NAMALWA (cell line): ENCODE data around the gene CREB5.

ENCODE experiments used
- DNase-seq: peaks from one replicate; pipeline ENCODE4 v3.0.0-alpha.2; 2015; ENCODE audit warnings: low spot score

CREB5 gene

DNA sequence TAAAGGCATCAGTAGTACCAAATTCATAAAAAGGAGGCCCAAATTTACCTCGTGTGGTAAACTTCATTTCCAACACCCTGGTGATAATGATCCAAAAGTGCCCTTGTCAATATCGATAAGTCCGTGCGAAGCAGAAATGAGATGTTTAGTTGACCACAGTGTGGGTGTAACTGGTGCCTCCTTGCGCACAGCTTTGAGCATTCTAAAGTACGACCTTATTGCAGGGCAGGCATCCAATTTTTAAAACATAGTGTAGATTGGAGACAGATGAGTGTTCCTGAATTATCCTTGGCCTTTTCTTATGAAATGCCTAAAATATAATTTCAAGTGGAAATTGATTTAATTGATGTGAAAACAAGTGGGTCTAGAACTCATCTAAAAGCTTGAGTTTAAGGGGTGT lies 297.4 kb downstream of the CREB5 start:
- no peak for DNase-seq

DNA sequence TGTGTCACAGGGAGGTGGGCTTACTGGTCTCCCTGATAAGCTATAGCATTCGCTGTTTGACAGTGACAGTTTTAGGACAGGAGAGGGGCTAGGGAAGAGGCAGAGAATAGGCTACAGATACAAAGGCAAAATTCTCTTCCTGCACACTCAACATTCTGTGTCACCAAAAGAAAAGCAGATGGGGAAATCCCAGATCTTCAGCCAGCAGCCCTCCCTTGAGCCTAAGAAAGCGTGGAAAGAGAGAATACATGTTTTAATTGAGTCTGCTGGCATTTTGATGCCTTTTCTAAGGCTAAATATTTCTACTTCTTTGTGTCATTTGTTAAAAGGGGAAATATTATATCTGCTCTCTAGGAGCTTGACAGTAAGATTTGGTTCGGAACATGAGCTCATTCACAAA lies 298.8 kb downstream of the CREB5 start:
- no peak for DNase-seq

DNA sequence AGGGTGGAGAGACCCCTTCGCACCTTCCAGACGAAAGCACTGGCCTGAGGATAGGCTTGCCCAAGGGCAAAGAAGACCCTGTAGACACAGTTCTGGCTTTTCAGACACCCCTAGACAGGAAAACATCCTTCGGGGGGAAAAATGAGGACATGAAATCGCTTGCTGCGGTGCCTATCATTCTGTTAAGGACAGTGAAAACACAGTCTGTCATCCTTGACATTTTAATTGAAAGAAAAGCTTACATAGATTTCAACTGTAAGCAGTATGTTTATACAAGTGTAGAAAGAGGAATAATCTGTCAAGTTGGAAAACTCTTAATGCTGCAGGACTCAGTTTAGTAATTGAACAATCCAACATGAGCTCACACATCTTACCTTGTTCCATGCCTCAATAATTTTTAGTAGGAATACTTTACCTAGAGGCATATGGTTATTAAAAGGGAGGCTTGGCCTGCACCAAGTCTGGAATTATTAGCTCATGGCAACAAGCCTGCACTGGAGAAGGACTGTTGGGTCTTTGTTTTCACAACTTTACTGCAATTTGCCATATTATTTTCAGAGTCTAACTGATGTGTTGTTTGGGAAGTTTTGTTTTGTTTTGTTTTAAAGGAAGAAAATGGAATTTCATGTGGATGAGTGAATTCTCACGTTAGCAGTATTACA lies 302.3 kb downstream of the CREB5 start:
- no peak for DNase-seq

DNA sequence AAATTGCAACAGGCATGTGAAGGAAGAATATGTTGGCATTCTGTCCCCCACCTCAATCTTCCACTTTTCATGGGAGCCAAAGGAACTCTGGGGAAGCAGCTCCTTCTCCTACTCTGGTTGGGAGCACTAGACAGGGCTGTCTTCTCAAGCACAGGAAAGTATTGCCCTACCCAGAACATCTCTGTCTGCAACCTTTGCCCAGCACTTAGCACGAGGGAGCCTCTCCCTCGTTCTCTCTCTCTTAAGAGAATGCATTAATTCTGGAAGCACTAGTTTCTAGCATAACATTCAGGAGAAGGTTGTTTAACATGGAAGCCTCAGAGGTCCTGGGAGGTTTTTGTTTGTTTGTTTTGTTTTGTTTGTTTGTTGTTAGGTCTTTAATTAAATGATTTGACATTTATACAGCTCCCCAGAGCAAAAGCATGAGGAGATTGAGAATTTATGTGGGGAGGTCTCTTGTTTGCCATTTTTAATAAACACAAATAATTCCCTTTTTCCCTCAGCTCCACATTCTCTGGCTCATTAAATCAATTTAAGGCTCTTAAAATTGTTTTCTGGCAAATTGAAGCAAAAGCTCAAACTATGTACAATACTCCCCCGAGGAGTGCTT lies 305.2 kb downstream of the CREB5 start:
- DNase-seq = no peak

DNA sequence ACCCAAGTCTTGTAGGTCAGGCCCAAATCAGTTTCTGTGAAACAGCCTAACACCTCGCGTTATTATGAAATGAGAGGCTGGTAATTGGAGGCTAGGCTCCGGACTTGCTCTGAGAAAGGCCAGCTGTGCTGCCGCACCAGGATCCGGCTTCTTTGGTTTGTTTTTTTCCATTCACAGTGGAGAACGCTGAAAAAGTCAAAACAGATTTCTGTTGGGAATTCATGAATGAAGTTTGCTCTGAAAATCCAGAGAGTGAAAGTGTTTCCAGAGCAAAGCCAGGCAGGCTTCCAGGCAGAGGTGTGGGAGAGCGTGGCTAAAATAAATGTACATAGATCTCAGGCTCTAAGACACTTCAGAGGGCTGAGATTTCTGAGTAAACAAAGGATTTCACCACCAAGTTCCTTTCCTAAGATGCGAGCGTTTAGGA lies 305.8 kb downstream of the CREB5 start:
- DNase-seq = no peak

DNA sequence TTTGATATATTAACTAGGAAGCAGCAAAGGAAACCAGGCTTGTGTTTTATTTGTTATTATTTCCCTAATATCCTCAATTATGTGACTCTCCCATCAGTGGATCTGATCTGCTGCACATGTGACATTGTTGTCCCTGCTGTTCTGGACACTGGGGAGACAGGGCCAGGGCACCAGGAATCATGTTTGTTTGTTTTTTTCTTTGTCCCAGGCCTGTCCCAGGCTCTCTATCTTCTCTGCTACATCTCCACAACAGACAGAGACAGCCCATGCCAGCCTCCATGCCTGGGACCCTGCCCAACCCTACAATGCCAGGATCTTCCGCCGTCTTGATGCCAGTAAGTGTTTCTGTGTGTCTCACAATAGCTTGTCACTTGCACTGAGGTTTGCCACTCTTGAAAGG lies 306.2 kb downstream of the CREB5 start:
- no peak for DNase-seq

DNA sequence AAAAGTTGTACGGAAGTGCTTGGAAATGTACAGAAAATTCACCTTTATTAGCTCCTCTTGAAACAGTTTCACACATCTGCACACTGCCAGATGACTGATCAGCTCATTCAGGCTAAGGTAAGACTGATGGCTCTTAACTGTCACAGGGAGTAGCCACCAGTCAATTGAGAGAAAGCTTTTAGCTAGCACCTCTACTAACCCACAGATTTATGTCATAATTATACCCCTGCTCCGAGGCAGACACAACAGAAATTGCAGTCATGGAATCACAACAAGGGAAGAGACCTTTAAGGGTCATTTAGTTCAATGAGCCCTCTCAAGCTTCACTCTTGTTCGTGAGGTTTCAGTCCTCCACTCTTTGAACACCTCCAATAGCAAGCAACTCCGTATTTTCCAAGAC lies 310.4 kb downstream of the CREB5 start:
- no peak for DNase-seq

DNA sequence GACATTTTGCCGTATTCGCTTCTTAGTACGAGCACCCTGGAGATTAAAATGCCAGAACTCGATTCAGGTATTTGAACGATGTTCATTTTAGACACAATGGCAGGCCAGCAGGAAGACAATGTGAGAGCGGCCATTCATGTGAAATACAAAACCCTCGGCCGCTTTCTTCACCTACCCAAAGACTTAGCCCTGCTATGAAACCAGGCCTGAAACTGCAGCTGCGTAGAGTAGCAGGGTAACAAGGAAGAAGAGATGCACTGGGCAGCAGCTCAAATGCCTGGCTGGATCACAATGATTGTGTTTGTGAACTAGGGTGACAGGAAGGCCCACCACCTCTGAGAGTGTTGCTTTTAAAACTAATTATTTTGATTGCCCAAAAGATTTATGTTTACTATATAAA lies 311.0 kb downstream of the CREB5 start:
- no peak for DNase-seq

DNA sequence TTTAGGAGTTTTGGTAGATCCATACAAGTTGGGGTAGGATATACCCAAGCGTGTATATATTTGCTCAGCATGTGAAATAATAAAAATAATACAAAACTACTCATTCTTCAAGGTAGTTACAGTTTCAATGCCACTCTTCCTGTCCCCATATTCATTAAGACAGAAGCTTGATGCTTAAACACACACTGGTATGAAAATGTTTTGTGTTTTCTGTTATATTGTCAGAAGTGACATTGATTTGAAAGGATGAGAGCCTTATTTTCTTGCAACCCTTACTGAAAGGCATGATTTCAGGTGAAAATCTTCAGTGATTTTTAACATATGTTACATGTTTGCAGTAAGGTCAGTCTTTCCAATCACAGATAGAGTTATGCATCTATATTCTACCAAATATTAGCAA lies 312.2 kb downstream of the CREB5 start:
- no peak for DNase-seq

DNA sequence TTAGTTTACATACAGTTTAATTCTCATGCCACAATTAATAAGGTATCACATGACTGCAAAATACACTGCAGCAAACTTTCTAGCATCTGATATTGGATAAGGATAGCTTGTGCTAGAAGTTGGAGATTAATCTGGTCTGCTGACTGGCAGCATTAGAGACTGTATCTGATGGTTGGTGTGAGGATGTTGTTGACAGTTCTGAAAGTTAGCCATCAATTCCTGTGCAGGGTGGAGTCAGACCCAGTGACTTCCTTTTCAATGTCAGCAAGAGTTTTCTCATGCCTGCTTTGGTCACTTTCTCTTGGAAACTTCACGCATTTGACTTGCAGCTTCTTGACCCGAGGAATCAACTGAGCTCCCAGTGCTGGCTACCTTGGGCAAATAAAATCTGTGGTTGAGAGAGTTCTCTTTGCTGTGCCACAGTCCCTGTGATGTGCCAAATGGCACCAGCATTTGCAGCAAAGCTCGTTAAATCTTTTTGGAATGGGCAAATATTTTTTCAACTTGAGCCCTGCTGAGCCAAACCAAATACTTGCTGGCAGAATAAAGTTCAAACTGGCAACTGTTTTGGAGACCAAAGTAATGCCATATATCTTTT lies 312.8 kb downstream of the CREB5 start:
- DNase-seq = no peak

DNA sequence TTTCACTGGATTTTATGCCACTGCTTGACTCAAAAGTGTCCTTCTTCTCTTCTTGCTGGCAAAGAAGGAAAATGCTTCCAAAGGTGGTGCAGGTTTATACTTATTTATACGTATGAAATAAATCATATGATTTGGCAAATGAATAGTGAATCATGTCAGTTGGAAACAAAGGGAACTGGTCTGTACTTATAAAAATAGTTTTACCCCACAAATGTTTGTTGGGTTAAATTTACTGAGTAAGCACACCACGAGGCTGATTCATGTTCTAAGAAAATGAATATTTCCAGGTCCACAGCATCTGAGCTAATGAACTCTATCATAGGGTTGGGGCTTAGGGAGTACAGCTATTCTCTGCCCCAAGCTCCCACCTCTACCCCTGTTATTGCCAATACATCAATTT lies 313.6 kb downstream of the CREB5 start:
- no peak for DNase-seq

DNA sequence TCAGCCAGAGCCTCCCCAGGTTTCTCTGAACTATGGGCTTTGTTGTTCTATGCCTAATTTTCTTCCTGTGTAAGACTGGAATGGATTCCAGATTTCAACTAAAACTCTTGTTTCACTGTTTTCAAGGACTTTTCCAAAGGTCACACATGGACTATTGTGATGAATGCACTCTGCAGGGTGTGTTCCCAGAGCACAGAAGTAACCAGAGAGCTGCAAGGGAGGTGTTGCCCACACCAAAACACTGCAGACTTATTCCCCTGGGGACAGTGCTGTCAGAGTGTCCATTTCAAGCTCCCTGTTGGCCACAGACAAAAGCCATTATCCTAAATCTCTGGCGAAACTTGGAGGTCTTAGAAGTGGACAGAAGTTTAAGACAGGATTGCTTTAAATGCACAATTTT lies 314.2 kb downstream of the CREB5 start:
- DNase-seq = no peak

DNA sequence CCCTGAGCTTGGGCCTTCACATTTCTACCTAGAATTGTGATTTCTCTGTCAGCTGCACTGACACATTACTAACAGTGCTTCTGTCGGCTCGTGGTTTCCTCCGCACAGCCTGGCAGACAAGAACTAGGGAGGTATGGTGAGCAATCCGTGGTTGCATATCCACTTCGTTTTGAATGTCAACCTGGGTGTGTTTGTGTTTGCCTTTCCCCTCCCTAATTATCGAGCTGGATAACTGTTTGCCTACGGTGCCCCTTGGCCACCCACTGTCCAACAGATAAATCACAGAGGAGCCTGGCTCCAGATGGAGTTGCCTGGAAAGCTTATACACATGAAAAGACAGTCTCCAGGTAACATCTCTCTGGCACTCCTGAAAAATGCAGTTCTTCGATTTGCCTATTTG lies 317.0 kb downstream of the CREB5 start:
- DNase-seq = no peak

DNA sequence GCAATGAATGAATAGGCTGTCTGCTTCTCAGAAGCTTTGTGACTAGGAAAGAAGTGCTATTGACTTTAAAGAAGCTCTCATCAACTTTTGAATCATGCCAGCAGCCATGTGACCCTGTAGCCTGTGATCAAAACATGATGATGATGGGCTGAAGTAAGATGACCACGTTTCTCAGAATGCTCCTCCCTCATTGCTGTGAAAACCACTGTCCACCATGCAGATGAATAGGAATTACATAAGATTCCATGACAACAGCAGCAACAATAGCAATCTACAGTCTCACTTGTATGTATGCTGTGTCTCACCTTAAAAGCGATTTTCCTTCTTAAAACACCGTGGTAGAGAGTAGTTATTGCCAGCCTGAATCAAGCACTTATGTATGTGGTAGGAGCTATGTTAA lies 317.4 kb downstream of the CREB5 start:
- DNase-seq = no peak

DNA sequence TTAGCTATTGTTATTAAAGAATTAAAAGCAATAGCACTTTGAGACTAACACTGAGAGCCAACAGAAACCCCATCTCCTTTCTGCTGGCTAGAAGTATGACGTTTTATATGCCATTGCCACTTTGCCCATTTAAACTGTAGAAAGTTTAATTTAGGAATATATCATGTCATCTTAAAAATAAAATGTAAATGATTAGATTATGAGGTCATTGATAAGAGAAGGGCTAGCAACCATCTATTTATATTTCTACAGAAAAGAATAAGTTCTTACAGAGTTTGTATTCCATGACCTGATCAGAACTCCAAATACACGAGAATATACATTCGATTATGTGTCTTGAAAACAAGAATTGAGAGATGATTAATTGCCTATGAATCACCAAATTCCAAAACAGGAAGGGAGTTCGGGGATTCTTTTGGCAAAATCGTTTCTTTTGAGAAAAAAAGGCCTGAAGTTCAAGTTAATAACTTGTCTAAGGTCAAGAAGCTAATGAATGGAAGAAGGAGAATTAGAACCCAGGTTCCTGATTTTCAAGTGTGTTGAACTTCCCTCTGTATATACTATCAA lies 318.9 kb downstream of the CREB5 start:
- no peak for DNase-seq

DNA sequence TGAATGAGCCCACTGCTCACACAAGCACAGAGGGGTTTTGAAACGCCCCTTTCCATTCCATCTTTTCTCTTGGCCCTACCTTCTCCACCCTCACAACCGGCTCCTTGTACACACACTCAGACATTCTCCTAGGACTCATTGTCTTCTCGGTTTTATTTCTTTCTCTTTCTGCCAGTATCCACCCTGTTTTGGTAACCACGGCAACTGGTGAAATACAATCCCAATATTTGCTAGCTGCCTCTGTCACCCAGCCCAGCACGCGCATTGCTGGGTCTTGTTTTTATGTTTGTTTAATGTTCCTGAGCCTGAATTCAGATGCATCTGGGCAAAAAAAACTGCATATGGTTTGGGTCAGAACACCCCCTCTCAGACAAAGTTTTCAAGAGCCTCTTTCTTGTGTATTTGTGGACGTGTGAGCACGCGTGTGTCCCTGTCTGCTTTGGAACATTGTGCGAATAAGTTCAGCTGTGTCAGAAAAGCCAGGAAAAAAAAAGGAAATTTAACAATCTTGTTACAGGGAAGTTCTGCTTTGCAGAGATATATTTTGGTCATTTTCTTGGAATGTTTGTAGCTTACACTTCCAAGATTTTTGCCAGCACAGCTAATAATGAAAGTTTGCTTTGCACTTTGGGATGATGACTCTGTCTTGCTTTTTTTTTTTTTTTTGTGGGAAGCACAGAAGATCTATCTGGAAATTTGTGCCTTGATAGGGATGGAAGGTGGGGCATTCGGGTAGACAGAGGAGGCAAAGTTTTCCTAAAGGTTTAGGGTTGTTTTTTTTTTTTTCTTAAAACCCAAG lies 320.0 kb downstream of the CREB5 start:
- DNase-seq = no peak

DNA sequence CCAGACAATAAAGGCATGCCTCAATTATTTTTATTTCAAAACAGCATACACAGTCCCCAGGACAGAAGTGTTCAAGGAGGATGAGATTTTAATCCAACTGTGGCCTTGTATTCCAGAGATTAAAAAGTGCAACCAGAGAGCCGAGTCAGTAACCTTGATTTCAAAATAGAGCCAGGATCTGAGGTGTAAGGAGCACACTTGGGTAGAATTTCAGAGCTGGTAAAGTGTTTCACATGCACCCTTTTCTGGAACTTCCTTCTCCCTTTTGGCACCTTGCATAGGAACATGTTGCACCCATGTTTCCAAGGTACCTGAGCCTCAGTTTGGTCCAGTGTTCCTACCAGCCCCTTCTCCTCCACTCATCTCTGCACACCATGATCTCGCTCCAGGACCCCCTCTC lies 320.7 kb downstream of the CREB5 start:
- no peak for DNase-seq

DNA sequence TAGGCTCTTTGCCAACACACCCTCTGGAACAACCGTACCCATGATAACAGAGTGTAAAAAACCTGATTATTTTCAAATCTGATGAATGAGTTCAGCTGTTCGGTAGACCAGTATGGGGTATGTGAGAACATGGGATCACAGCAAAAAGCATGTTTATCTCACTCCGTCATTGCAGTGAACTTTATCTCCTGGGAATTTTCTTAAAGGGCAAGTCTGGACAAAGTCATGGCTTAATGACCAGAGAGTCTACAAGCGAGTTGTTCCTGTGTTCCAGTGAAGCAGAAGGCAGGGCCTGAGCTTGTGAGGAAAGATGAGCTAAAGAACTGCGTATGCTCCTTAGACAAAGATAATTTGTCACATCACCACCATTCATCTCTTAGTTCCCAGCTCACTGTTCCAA lies 326.1 kb downstream of the CREB5 start:
- DNase-seq = no peak

DNA sequence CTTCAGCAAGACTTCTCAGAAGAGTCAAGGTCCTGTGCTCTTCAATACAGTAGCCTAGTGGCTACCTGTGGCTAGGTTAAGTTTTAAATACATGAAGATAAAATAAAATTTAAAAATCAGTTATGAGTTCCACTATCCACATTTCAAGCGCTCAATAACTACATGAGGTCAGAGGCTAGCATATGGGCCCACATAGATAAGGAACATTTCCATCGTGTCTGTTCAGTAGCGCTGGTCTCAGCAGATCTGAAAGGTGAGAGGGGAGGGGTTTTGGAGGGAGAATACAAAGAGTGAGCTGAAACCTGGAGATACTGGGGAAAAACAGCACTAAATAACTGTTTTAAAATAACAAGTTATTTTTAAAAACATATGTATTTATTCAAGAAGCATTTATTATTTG lies 326.8 kb downstream of the CREB5 start:
- no peak for DNase-seq

DNA sequence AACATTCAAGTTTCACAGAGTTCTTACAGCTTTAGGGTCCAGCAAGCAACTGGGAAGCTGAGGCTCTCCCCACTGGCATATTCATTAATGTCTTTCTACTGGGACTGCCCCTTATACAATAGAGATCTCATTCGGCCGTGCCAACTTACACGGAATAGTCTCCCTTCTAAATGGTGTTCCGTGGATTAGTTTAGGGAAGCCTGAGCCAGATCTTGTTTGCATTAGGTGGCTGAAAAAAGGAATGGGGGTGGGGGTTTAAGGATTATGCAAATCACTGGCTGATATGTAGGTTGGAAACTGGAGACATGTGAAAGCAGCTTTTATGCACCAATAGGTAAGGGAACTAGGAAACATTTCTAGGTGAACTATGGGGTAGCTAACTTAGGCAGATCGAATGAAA lies 327.5 kb downstream of the CREB5 start:
- DNase-seq = no peak

DNA sequence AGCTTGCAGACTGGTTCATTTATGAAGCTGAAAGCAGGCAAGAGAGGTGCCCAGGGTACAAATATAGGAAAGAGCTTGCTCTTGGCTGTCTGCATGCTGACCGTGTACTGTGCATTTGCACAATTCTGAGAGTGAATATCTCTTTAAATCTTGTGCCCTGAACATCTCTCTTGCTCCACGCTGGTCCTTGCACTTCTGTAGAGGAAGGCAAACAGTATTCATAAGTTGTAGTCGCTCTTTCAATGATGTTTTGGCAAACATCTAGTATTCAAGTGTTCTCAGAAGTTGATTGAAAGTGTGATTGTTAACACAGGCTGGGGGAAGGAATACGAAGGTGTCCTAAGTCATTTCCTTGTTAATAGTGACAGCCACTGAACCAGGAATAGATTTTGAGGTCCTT lies 332.6 kb downstream of the CREB5 start:
- no peak for DNase-seq

DNA sequence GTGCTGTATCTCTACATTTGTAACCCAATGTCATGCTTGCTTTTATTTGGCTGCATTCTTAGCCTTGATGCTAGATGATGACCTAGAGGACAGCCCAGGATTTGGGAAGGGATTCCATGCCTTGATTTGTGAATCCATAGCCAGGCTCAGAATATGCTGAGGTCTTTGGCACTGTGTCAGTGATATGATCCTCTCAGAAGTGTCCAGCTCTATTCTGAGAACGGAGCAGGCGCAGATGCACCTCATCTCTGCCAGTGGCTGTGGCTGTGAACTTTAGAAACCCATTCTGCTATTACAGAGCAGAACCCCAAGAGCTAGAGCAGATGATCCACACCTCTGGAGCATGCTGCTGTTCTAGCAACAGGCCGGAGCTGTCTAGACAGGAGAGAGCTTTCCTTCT lies 333.0 kb downstream of the CREB5 start:
- no peak for DNase-seq

DNA sequence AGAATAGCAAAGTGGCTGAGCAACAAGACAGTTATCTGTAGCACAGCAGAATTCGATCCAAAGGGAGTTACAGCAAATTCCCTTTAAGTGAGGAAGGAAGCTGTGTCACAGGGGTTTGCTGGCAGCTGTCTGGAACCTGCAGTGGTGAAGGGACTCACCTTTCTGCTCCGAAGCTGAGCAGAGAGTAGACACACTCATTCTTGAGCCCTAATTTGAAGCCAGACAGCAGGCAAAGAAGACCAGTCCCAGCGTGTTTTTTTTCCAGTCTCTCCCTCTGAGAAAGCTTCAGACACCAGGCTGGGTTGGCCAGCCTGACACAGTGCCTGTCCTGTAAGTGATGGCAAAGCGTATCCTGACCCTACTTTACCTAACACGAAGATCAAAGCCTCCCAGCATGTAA lies 335.1 kb downstream of the CREB5 start:
- DNase-seq = no peak
